SK-N-SH (cell line): ENCODE results near the gene EP400. TPM values are rescaled to one million over a fixed set of nuclear protein-coding genes. Genes with fewer than 3 reads are reported as not detected.
"Not testable (repeated sequence)": the region's sequence is repeated elsewhere in the genome, so short reads cannot be mapped to it uniquely, and the experiment has no call there.

Source experiments
- CTCF ChIA-PET: fragments of 300-600, 350-600 bp; formaldehyde crosslinking; extraction: SDS; loops from one replicate; lab custom pipeline; 2021; lab: Yijun Ruan, JAX
- POLR2A ChIA-PET: fragments of 350-600 bp; sonication (Branson Sonifier 250); formaldehyde crosslinking; extraction: SDS; loops from one replicate; lab custom pipeline; 2020; ENCODE audit warnings: antibody characterized with exemption, inconsistent platforms; lab: Yijun Ruan, JAX
- DNase-seq: peaks from one replicate; pipeline ENCODE4 v3.0.0; 2012
- H2AFZ ChIP-seq: fragments of 200-600 bp; sonication (generic); 2 replicates; pipeline ENCODE4 v1.8.1; 2016; ENCODE audit warnings: antibody characterized with exemption, mild to moderate bottlenecking, low read depth
- H3F3A ChIP-seq: fragments of 200-600 bp; sonication (generic); replicated peaks from 2 replicates; pipeline ENCODE3; 2016; ENCODE audit warnings: antibody characterized with exemption, mild to moderate bottlenecking; ENCODE audit not compliant: insufficient read depth
- H3K27ac ChIP-seq, 2 experiments: fragments of 200-500 bp in 1 of 2; fragments of 200-600 bp in 1 of 2; sonication (Bioruptor generic) in 1 of 2; sonication (generic), shearing (Covaris generic) in 1 of 2; 2 replicates each; pipeline versions ENCODE4 v1.5.1 to v1.6.1; 2014 to 2016; ENCODE audit warnings: low read depth in 2 of 2, inconsistent platforms in 1 of 2, low read length in 1 of 2, mild to moderate bottlenecking in 1 of 2, mixed read lengths in 1 of 2
- H3K27me3 ChIP-seq: fragments of 200-600 bp; sonication (generic), shearing (Covaris generic); 2 replicates; pipeline ENCODE4 v1.6.1; 2016; ENCODE audit warnings: mixed run types; ENCODE audit not compliant: insufficient read depth
- H3K36me3 ChIP-seq, 2 experiments: fragments of 200-500 bp in 1 of 2; fragments of 200-600 bp in 1 of 2; sonication (Bioruptor generic) in 1 of 2; sonication (generic) in 1 of 2; replicated peaks in 1 of 2; 2 replicates each; pipeline versions ENCODE3 to v1.5.1; 2014 to 2016; ENCODE audit warnings: low read length in 1 of 2, mild to moderate bottlenecking in 1 of 2; ENCODE audit not compliant: insufficient read depth in 2 of 2, control insufficient read depth in 1 of 2
- H3K4me1 ChIP-seq, 2 experiments: fragments of 200-500 bp in 1 of 2; fragments of 200-600 bp in 1 of 2; sonication (Bioruptor generic) in 1 of 2; sonication (generic), shearing (Covaris generic) in 1 of 2; 2 replicates each; pipeline versions ENCODE4 v1.5.1 to v1.6.1; 2014 to 2016; ENCODE audit warnings: low read depth in 1 of 2, low read length in 1 of 2, mixed run types in 1 of 2; ENCODE audit not compliant: insufficient read depth in 2 of 2, control insufficient read depth in 1 of 2
- H3K4me2 ChIP-seq: fragments of 200-600 bp; sonication (generic), shearing (Covaris generic); 2 replicates; pipeline ENCODE4 v1.6.1; 2017; ENCODE audit warnings: mixed run types
- H3K4me3 ChIP-seq, 2 experiments: fragments of 200-500 bp in 1 of 2; fragments of 200-600 bp in 1 of 2; sonication (Bioruptor generic) in 1 of 2; sonication (generic), shearing (Covaris generic) in 1 of 2; 2 replicates each; pipeline versions ENCODE4 v1.5.1 to v1.8.1; 2014 to 2016; ENCODE audit warnings: low read depth in 2 of 2, inconsistent platforms in 1 of 2, low read length in 1 of 2, mild to moderate bottlenecking in 1 of 2, mixed read lengths in 1 of 2, moderate library complexity in 1 of 2
- H3K79me2 ChIP-seq: fragments of 200-600 bp; sonication (generic); 2 replicates; pipeline ENCODE4 v1.8.1; 2017; ENCODE audit warnings: mild to moderate bottlenecking; ENCODE audit not compliant: insufficient read depth
- H3K9ac ChIP-seq: fragments of 200-600 bp; sonication (generic); 2 replicates; pipeline ENCODE4 v1.6.1; 2017; ENCODE audit warnings: mixed run types
- H3K9me2 ChIP-seq: fragments of 200-600 bp; sonication (generic); 2 replicates; pipeline ENCODE4 v1.6.1; 2017; ENCODE audit warnings: mixed run types
- H3K9me3 ChIP-seq: fragments of 200-600 bp; sonication (generic); 2 replicates; pipeline ENCODE4 v1.6.1; 2017; ENCODE audit warnings: mixed run types, mild to moderate bottlenecking, moderate library complexity
- H4K20me1 ChIP-seq: fragments of 200-600 bp; sonication (generic); 2 replicates; pipeline ENCODE4 v1.6.1; 2017; ENCODE audit warnings: mild to moderate bottlenecking, mixed run types; ENCODE audit not compliant: insufficient read depth
- ELF1 ChIP-seq: IDR thresholded peaks from 2 replicates; pipeline ENCODE4 v1.4.0; 2012
- EZH2phosphoT487 ChIP-seq: fragments of 200-600 bp; sonication (generic); IDR thresholded peaks from 2 replicates; pipeline ENCODE4 v1.6.1; 2017; ENCODE audit warnings: low read depth, mixed run types, mild to moderate bottlenecking, antibody characterized with exemption, moderate library complexity, borderline replicate concordance
- FOXJ3 ChIP-seq: sonication (generic); formaldehyde crosslinking; IDR thresholded peaks from 2 replicates; pipeline ENCODE4 v1.5.1; 2020; ENCODE audit warnings: mild to moderate bottlenecking, missing genetic modification reagents
- GABPA ChIP-seq: IDR thresholded peaks from 2 replicates; pipeline ENCODE4 v1.4.0; 2012; ENCODE audit warnings: low read depth, mild to moderate bottlenecking
- GATA2 ChIP-seq: sonication (generic); formaldehyde crosslinking; IDR thresholded peaks from 2 replicates; pipeline ENCODE4 v1.5.0; 2020; ENCODE audit warnings: mild to moderate bottlenecking, missing genetic modification reagents
- JUND ChIP-seq: IDR thresholded peaks from 2 replicates; pipeline ENCODE4 v1.4.0; 2012
- MEF2A ChIP-seq: IDR thresholded peaks from 2 replicates; pipeline ENCODE4 v1.4.0; 2012; ENCODE audit warnings: low read depth, borderline replicate concordance
- POLR2AphosphoS5 ChIP-seq: IDR thresholded peaks from 2 replicates; pipeline ENCODE4 v1.6.1; 2012; ENCODE audit warnings: low read depth, low read length
- RCOR1 ChIP-seq: fragments of 150-350 bp; IDR thresholded peaks from 2 replicates; pipeline ENCODE4 v1.6.1; 2017; ENCODE audit warnings: antibody characterized with exemption, low read length
- REST ChIP-seq: IDR thresholded peaks from 2 replicates; pipeline ENCODE4 v1.6.1; 2012; ENCODE audit warnings: mild to moderate bottlenecking, low read depth, low read length, moderate library complexity
- RFX5 ChIP-seq: IDR thresholded peaks from 2 replicates; pipeline ENCODE4 v1.6.1; 2012; ENCODE audit warnings: mild to moderate bottlenecking, improper control_type of control experiment, low read length
- TCF12 ChIP-seq: IDR thresholded peaks from 2 replicates; pipeline ENCODE4 v1.4.0; 2012
- TEAD4 ChIP-seq: IDR thresholded peaks from 2 replicates; pipeline ENCODE4 v1.4.0; 2012; ENCODE audit warnings: mild to moderate bottlenecking, borderline replicate concordance; ENCODE audit not compliant: insufficient read depth
- YY1 ChIP-seq: IDR thresholded peaks from 2 replicates; pipeline ENCODE4 v1.4.0; 2012; ENCODE audit warnings: low read depth, mild to moderate bottlenecking
- WGBS: methylation state at CpG from one replicate; pipeline ENCODE4 v1.1.6; 2017; ENCODE audit warnings: low lambda C conversion rate; 5-methylcytosine and 5-hydroxymethylcytosine counted together
- polyA plus RNA-seq, 3 experiments: library from polyadenylated mRNA; depleted of rRNA; stranded (reverse); fragments of >200 nt; gene quantifications; 2 replicates each; pipeline ENCODE4 v1.2.3, GENCODE V29; 2012

EP400 gene
- polyA plus RNA-seq, 1 of the 3 experiments (the other 2 are of a cell fraction): 7.0 TPM

GRCh38 chr12:132100306-132101065 is 150.7 kb downstream of the EP400 start (continued):
- TF ChIP-seq GATA2: no peak
- TF ChIP-seq MEF2A: no peak
- TF ChIP-seq EZH2phosphoT487: no peak
- TF ChIP-seq ELF1: no peak

- POLR2A ChIA-PET: no interaction called here
- H3K4me2 ChIP-seq: no peak overlapping the region
- TF ChIP-seq TEAD4 (no peak), POLR2AphosphoS5 (no peak), GABPA (no peak), JUND (no peak), RFX5 (no peak), FOXJ3 (CRISPR knock-in tag) (no peak), REST (no peak), RCOR1 (no peak), TCF12 (no peak), YY1 (no peak)
- TF ChIP-seq, all 33 proteins: peak for 0
- no peak overlapping the region for H2AFZ ChIP-seq
- 0 out of 2 replicates have a peak, but pooled peaks cover 8% of the 10 kb centered on the region for H4K20me1 ChIP-seq
- H3K27me3 ChIP-seq: no peaks in the 10 kb centered on the region
- H3F3A ChIP-seq: no peaks in the 10 kb centered on the region
- H3K9me3 ChIP-seq: no peaks in the 10 kb centered on the region
- no peaks in the 10 kb centered on the region for H3K9me2 ChIP-seq
- peaks cover 37% of the 10 kb centered on the region; the same call in 1 of the 2 replicates for H3K79me2 ChIP-seq
- DNase-seq: no peak
- no peaks in the 10 kb centered on the region for H3K4me1 ChIP-seq
- CTCF ChIA-PET: no interaction called here
- peaks cover 23 to 32% of the 10 kb centered on the region in 2 experiments for H3K36me3 ChIP-seq
- H3K9ac ChIP-seq: no peak overlapping the region
- H3K27ac ChIP-seq: no peak overlapping the region
- 94% methylated on average over 9 of the region's 9 CpGs for WGBS
- H3K4me3 ChIP-seq: no peak overlapping the region
These were observed 152.6 kb downstream of the EP400 start for GRCh38 chr12:132102297-132102696.

GRCh38 chr12:132103072-132103471 is 153.3 kb downstream of the EP400 start:
- WGBS: 96% methylated on average over 14 of the region's 14 CpGs
- H3K9ac ChIP-seq, H4K20me1 ChIP-seq, H3K27me3 ChIP-seq, CTCF ChIA-PET, H3K4me3 ChIP-seq, H3F3A ChIP-seq, H3K27ac ChIP-seq, H2AFZ ChIP-seq, H3K4me2 ChIP-seq, POLR2A ChIA-PET, H3K4me1 ChIP-seq, DNase-seq, H3K9me2 ChIP-seq, H3K9me3 ChIP-seq: not testable (repeated sequence)
- Histone ChIP-seq H3K79me2 (peaks cover 29% of the 10 kb centered on the region; the same call in 1 of the 2 replicates), H3K36me3 (peaks cover 26 to 32% of the 10 kb centered on the region in 2 experiments)
